ENCODE data around the gene XRRA1. TPM values are rescaled to one million over a fixed set of nuclear protein-coding genes. Genes with fewer than 3 reads are reported as not detected.

XRRA1 gene
- total RNA-seq, 2 donors from 2014 or later = 6.9 to 14.0 TPM

GRCh38 chr11:74954199-74954598 lies 5.3 kb upstream of the XRRA1 start:
- no peak for DNase-seq (ENCODE audit: low spot score)
- intact Hi-C loops (cut with DNase I) = no loop called here

DNA sequence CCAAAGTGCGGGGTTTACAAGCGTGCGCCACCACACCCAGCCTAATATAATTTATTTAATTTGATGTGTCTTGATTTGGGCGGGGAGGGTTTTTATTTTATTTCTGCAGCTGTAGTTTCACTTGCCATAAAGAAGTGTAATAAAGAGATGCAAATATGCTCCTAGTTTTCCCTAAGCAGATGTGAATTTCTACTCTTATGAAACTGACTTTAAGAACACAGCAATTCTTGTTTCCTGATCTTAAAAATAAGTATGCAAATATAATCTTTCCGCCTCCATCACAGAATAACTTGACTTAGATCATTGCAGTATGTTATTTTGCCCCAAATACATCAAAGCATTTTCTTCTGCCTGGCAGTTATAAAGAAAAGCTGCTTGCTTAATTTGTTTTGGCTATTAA lies 4.6 kb upstream of the XRRA1 start:
- intact Hi-C loops (cut with DNase I) = no loop called here
- DNase-seq (ENCODE audit: low spot score) = no peak

DNA sequence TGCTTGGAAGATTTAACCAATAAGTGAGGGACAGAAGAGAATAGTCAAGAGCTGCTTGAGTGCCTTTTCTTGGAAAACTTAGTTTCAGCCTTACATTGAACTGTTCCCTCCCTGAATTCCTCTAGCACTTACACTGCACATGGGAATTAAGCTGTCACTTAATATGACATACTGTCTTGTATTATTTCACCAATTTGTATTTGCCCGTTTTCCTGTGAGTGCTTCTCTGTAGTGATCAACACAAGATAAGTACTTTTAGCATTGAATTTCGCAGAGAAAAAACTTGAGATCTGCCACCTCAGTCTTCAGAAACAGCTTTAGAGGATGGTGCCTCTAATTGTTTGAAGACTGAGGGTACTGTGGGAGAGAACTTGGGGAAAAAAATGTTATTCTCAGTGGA lies 3.9 kb upstream of the XRRA1 start:
- intact Hi-C loops (cut with DNase I) = no loop called here
- DNase-seq (ENCODE audit: low spot score) = no peak

- DNase-seq (ENCODE audit: low spot score) = no peak
- intact Hi-C loops (cut with DNase I) = no loop called here
Measured at GRCh38 chr11:74951226-74951625, 2.3 kb upstream of the XRRA1 start.

GRCh38 chr11:74950374-74950969 lies 1.6 kb upstream of the XRRA1 start:
- intact Hi-C loops (cut with DNase I) = no loop called here
- DNase-seq (ENCODE audit: low spot score) = no peak

DNA sequence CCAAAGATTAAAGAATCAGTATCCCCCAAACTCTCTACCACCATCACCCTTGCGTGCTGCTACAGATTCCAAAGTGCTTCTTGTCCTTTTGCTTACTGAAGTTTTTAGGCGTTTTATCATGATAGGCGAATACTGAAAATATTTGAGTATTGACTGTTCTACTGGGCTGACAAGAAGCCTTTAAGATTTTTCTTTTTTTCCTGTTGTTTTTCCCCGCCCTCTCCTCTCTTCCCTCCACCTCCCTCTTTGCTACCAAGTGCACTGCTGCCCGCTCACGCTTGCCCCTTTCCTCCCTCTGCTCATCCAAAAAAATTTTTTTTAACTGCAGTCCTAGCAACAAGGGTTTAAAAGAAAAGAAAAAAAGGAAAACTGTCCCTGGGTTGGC lies 854 bp upstream of the XRRA1 start:
- intact Hi-C loops (cut with DNase I) = no loop called here

GRCh38 chr11:74948546-74948897 lies 369 bp downstream of the XRRA1 start:
- intact Hi-C loops (cut with DNase I) = no loop called here
- no peak for DNase-seq (ENCODE audit: low spot score)

More for the DNA sequence above, 854 bp upstream of the XRRA1 start:
- DNase-seq (ENCODE audit: low spot score) = no peak

DNA sequence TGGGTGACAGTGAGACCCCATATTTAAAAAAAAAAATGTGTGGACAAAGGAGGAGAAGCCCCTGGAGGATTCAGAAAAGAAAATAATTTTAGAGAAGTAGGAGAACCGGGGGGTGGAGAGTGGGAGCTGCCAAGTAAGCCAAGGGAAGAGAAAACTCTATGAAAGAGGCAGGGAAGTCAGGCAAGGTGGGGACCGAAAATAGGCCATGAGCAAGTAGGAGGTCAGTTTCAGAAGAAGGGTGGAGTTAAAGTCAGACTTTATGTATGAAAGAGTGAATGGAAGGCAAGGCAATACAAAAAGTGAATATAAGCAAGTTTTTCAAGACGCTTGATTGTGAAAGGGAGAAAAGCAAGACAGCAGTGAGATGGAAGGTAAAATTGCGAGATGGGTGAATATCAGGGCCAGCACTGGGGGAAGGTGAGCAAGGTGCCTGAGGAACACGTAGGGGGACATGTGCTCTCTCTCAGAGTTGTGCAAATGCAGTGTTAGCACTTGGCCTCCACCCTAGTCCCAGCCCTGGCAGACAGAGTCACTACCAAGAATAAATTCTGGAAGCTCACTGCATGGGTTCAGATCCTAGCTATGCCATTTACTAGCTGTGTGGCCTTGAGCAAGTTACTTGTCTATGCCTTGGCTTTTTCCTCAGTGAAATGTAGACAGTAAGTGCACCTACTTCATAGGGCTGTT lies 6.7 kb downstream of the XRRA1 start:
- intact Hi-C loops (cut with DNase I) = no loop called here
- no peak for DNase-seq (ENCODE audit: low spot score)

DNA sequence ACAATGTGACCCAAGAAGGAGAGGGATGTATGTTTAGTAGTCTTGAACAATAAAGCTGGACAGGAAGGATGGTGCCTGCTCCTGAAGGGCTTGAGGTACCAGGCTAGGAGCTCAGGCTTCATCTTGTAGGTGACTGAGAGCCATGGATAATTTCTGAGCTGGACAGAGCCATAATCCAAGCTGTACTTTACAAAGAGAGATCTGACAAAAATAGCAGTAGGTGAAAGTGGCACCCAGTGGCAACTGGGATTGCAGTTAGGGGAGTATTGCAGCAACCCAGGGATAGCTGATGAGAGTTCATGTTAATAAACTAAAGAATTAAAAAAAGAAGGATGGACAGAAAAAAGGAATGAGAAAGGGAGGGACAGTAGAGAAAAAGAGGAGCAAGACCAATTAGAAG lies 7.4 kb downstream of the XRRA1 start:
- intact Hi-C loops (cut with DNase I) = no loop called here
- DNase-seq (ENCODE audit: low spot score) = no peak

GRCh38 chr11:74937696-74938475 lies 11.0 kb downstream of the XRRA1 start:
- intact Hi-C loops (cut with DNase I) = loop anchor here (10.0 kb wide), 1 partner anchor 307 kb away; the partner anchor contains the start of gene TPBGL (in 2 of the 2)
- no peak for DNase-seq (ENCODE audit: low spot score)

GRCh38 chr11:74936976-74937375 lies 11.9 kb downstream of the XRRA1 start:
- intact Hi-C loops (cut with DNase I) = loop anchor here (10.0 kb wide), 1 partner anchor 308 kb away; the partner anchor contains the start of gene TPBGL (in 2 of the 2)
- DNase-seq (ENCODE audit: low spot score) = no peak

DNA sequence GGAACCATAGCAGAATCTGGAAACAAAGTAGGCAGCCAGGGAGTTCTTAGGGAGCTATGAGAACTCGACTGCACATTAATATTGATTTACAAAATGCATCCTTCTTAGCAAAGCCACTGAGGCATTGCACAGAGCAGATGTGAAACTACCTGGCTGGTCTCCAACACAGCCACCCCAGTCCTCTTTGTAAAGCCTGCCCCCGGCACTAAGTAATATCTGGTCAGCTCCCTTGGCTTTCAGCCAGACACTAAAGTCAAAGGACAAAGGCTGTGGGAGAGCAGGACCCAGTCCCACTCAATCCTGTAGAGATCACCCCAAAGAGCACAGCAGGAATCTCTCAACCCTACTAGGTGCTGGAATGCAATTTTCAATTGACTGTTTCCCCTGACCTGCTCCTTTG lies 12.8 kb downstream of the XRRA1 start:
- intact Hi-C loops (cut with DNase I) = loop anchor here (10.0 kb wide), 1 partner anchor 309 kb away; the partner anchor contains the start of gene TPBGL (in 2 of the 2)
- no peak for DNase-seq (ENCODE audit: low spot score)

- DNase-seq (ENCODE audit: low spot score) = no peak
- intact Hi-C loops (cut with DNase I) = loop anchor here (10.0 kb wide), 1 partner anchor 310 kb away; the partner anchor contains the start of gene TPBGL (in 2 of the 2)
Measured at GRCh38 chr11:74935285-74935684, 13.6 kb downstream of the XRRA1 start.

- intact Hi-C loops (cut with DNase I) = loop anchor here (10.0 kb wide), 1 partner anchor 311 kb away; the partner anchor contains the start of gene TPBGL (in 2 of the 2)
- no peak for DNase-seq (ENCODE audit: low spot score)
Measured at GRCh38 chr11:74933765-74934164, 15.1 kb downstream of the XRRA1 start.

DNA sequence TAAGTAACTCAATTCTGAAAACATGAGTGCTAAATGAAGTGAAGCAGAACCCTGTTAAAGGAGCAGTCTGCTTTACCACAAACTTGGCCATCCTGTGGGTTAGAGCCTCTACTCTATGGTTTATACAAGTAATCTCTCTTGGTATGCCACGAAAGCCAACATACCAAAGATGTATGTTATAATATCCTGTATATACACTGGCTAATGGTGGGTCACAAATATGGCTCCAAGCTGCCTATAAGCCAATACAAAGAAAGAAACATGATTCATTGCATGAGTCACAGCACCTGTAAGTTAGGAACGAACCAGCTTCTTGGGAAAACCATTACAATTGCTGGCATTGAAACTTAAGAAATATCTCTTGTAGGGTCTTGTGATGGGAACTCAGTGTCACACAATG lies 16.1 kb downstream of the XRRA1 start:
- DNase-seq (ENCODE audit: low spot score) = no peak
- intact Hi-C loops (cut with DNase I) = loop anchor here (10.0 kb wide), 1 partner anchor 312 kb away; the partner anchor contains the start of gene TPBGL (in 2 of the 2)

DNA sequence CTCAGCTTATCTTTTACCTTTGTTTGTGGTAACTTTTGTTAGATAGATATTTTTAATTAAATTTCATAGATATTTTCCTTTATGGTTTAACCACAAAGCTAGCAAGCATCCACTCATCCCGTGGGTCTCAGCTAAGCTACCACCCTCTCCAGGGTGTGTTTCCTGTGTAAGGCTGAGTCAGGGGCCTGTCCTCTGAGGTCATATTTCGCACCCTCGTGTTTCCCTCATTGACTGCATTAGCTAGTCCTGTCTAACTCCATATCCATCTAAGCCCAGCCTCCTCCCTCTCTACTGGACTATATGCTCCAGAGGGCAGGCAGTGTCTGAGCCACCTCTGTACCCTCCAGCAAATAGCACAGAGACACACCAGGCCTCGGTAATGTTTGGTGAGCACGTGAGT lies 16.7 kb downstream of the XRRA1 start:
- intact Hi-C loops (cut with DNase I) = loop anchor here (10.0 kb wide), 1 partner anchor 313 kb away; the partner anchor contains the start of gene TPBGL (in 2 of the 2)
- no peak for DNase-seq (ENCODE audit: low spot score)

- intact Hi-C loops (cut with DNase I) = loop anchor here (10.0 kb wide), 2 partner anchors 95 to 315 kb away; partner anchors contain the start of gene TPBGL (in 2 of the 2)
- no peak for DNase-seq (ENCODE audit: low spot score)
Measured at GRCh38 chr11:74929431-74930363, 19.2 kb downstream of the XRRA1 start.

DNA sequence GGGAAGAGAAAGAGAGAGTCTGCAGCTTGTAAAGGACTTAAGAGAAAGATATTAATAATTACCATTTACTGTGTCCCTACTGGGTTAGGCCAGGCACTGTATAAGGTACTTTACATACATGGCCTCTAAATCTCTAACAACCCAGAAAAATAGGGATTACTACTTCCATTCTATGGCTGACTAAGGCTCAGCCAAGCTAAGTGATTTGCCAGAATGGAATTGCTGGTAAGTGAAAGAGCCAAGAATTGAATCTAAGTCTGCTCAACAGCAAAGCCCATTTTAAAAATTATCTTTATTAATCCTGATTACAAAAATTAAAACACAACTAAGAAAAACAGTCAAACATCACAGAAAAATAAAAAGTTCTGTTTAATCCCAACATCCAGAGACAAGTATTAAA lies 21.4 kb downstream of the XRRA1 start:
- intact Hi-C loops (cut with DNase I) = loop anchor here in 1 of 2 donors (10.0 kb wide), 1 partner anchor 97 kb away; no protein-coding TSS in a partner anchor

More for the DNA sequence above, 21.4 kb downstream of the XRRA1 start:
- no peak for DNase-seq (ENCODE audit: low spot score)
